CD4-positive, CD25-positive, alpha-beta regulatory T cell (primary cell): ENCODE data around the gene SLC33A1. TPM values are rescaled to one million over a fixed set of nuclear protein-coding genes. Genes with fewer than 3 reads are reported as not detected.
A peak's percentile ranks its signal among the peaks of the same experiment; 100 is the strongest.

ENCODE experiments used
- ATAC-seq, 2 donors: fragments of 150-1000 bp; cut with Tn5 transposase; one replicate each; pipeline ENCODE4 v1.10.0; 2021; ENCODE audit warnings: low read depth in 2 of 2, moderate number of reproducible peaks in 2 of 2, moderate library complexity in 1 of 2
- DNase-seq, 3 donors: peaks; one replicate each; pipeline versions ENCODE4 v3.0.0 to v3.0.0-alpha.2; 2012 to 2022; ENCODE audit warnings: mixed read lengths in 1 of 3
- H3K27ac ChIP-seq: one replicate; pipeline ENCODE4 v1.7.0; 2013; ENCODE audit warnings: mild to moderate bottlenecking, low read length; ENCODE audit not compliant: insufficient read depth, poor library complexity, severe bottlenecking
- H3K27me3 ChIP-seq: one replicate; pipeline ENCODE4 v1.7.0; 2013; ENCODE audit warnings: low read length; ENCODE audit not compliant: control insufficient read depth, insufficient read depth
- H3K36me3 ChIP-seq: one replicate; pipeline ENCODE4 v1.7.0; 2013; ENCODE audit warnings: mild to moderate bottlenecking, low read length, moderate library complexity; ENCODE audit not compliant: control insufficient read depth, insufficient read depth
- H3K4me1 ChIP-seq: 2 replicates; pipeline ENCODE4 v1.7.0; 2013; ENCODE audit warnings: mild to moderate bottlenecking, low read length; ENCODE audit not compliant: insufficient read depth, control insufficient read depth, poor library complexity, severe bottlenecking
- H3K4me3 ChIP-seq: one replicate; pipeline ENCODE4 v1.7.0; 2013; ENCODE audit warnings: low read depth, mild to moderate bottlenecking, low read length, moderate library complexity
- H3K9me3 ChIP-seq, 2 experiments: 1 replicate in 1 of 2; 2 replicates in 1 of 2; pipeline ENCODE4 v1.7.0; 2013; ENCODE audit warnings: low read length in 2 of 2, mild to moderate bottlenecking in 1 of 2, moderate library complexity in 1 of 2; ENCODE audit not compliant: control insufficient read depth in 2 of 2
- H3K27ac Mint-ChIP-seq, 3 donors: one replicate each; pipeline ENCODE4 v1.8.0; 2020 to 2022; ENCODE audit warnings: mild to moderate bottlenecking in 3 of 3, mixed read lengths in 3 of 3, moderate library complexity in 2 of 3
- H3K27me3 Mint-ChIP-seq: one replicate; pipeline ENCODE4 v1.8.0; 2022; ENCODE audit warnings: mild to moderate bottlenecking, mixed read lengths
- H3K36me3 Mint-ChIP-seq: one replicate; pipeline ENCODE4 v1.8.0; 2020; ENCODE audit warnings: mixed read lengths
- H3K4me1 Mint-ChIP-seq, 4 donors: one replicate each; pipeline ENCODE4 v1.8.0; 2020 to 2022; ENCODE audit warnings: mixed read lengths in 4 of 4, mild to moderate bottlenecking in 1 of 4
- H3K4me3 Mint-ChIP-seq, 4 donors: one replicate each; pipeline ENCODE4 v1.8.0; 2020 to 2022; ENCODE audit warnings: mild to moderate bottlenecking in 4 of 4, mixed read lengths in 4 of 4, moderate library complexity in 3 of 4
- H3K9me3 Mint-ChIP-seq, 7 donors: one replicate each; pipeline ENCODE4 v1.8.0; 2020 to 2022; ENCODE audit warnings: mixed read lengths in 7 of 7, mild to moderate bottlenecking in 3 of 7, moderate library complexity in 2 of 7
- polyA plus RNA-seq, 4 donors: library from polyadenylated mRNA; unstranded; fragments of 300-500 nt; fragmentation: Illumina TruSeq; gene quantifications; one replicate each; pipeline ENCODE4 v1.2.3, GENCODE V29; 2021
- total RNA-seq: library from RNA; stranded (reverse); gene quantifications from one replicate; pipeline ENCODE4 v1.2.3, GENCODE V29; 2022

SLC33A1 gene
- total and polyA plus RNA-seq, 5 donors from 2014 or later, result 16.6 to 20.0 (median 18.3) TPM

DNA sequence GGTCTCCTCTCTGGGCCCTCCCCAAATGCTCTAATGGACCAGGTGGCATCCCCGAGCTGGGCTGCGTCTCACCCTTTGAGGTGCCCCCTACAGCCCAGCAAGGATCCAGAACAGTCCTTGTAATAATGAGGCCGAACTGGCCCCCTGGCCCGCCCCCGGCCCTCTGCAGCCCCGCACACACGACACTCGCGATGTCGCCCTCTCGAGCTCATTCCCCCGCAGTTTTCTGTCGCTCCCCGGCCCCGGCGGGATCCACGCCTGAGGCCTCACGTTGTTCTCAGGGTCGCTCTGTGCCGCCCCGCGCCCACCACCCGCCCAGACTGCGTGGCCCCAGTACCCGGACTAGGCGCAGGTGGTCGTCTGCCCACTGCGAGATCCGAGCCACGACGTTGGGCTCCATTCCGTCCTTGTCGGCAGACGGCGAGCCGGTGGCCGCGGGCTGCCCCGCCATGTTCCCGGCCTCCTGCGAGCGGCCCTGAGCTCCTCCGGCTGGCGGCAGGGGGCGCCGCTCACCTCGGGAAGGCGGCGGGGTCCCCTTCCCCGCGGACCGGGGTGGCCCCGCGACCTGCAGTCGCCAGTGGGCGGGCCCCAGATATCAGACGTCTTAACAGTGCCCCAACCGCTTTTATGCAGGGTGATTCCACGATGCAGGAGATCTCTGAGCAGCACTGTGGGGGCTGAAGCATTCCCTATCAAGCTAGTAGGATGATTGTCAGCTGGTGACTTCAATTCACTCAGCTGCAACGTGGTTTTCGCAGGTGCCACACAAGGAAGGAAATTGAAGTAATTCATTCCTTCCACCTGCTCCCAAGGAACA, 48.2 kb downstream of the SLC33A1 start, which contains the start of gene C3orf33:
Gene C3orf33 (minus strand): TSS at position 477 of the 817 bp plus-strand sequence. CDS start 26 bp downstream, at position 451.
- ATAC-seq (peak; percentile 95 to 96), DNase-seq (peak; percentile 67 to 81 (median 77))
- H3K36me3 Mint-ChIP-seq, result peaks cover 9% of the 10 kb centered on the region
- Histone ChIP-seq H3K9me3 (no peaks in the 10 kb centered on the region), H3K4me3 (peak within 1 kb of the TSS; percentile 71), H3K4me1 (peaks cover 11% of the 10 kb centered on the region), H3K27me3 (peaks cover 7% of the 10 kb centered on the region), H3K36me3 (no peaks in the 10 kb centered on the region), H3K27ac (peak within 1 kb of the TSS; percentile 62)
- peak within 1 kb of the TSS; percentile 88 to 92 (median 92) for H3K4me3 Mint-ChIP-seq
- H3K4me1 Mint-ChIP-seq, result peaks cover 4 to 21% (median 12%) of the 10 kb centered on the region in 4 donors
- peak within 1 kb of the TSS; percentile 80 to 93 (median 84) for H3K27ac Mint-ChIP-seq
- H3K9me3 Mint-ChIP-seq, result no peaks in the 10 kb centered on the region
- H3K27me3 Mint-ChIP-seq, result no peaks in the 10 kb centered on the region

DNA sequence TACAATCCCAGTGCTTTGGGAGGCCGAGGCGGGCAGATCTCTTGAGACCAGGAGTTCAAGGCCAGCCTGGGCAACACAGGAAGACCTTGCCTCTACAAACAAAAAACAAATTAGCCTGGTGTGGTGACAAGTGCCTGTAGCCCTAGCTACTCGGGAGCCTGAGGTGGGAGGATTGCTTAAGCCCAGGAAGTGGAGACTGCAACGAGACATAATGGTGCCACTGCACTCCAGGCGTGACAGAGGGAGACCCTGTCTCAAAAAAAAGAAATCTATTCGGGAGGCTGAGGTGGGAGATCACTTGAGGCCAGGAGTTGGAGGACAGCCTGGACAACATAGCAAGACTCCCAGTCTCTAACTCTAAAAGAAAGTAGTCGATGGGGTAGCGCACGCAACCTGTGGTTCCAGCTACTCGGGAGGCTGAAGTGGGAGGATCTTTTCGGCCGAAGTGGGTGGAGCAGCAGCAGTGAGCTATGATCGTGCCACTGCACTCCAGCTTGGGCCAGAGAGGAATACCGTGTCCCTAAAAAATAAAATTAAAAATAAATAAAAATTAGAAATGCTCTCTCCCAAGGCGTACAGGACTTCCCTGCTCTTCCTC, 48.9 kb downstream of the SLC33A1 start:
- DNase-seq (peak in 1 of 3 donors; percentile 48), ATAC-seq (peak in 1 of 2 donors; percentile 29)
- H3K4me1 ChIP-seq, result peaks cover 11% of the 10 kb centered on the region
- no peaks in the 10 kb centered on the region for H3K9me3 ChIP-seq
- Mint-ChIP-seq H3K27me3 (no peaks in the 10 kb centered on the region), H3K36me3 (peaks cover 9% of the 10 kb centered on the region), H3K9me3 (no peaks in the 10 kb centered on the region), H3K27ac (peak overlapping the region in 2 of 3 donors; percentile 84 to 93), H3K4me3 (peak overlapping the region; percentile 88 to 92 (median 92)), H3K4me1 (peaks cover 5 to 24% (median 13%) of the 10 kb centered on the region in 4 donors)
- H3K36me3 ChIP-seq, result no peaks in the 10 kb centered on the region
- H3K27me3 ChIP-seq, result peaks cover 5% of the 10 kb centered on the region
- peak overlapping the region; percentile 53 for H3K4me3 ChIP-seq
- H3K27ac ChIP-seq, result no peak overlapping the region

DNA sequence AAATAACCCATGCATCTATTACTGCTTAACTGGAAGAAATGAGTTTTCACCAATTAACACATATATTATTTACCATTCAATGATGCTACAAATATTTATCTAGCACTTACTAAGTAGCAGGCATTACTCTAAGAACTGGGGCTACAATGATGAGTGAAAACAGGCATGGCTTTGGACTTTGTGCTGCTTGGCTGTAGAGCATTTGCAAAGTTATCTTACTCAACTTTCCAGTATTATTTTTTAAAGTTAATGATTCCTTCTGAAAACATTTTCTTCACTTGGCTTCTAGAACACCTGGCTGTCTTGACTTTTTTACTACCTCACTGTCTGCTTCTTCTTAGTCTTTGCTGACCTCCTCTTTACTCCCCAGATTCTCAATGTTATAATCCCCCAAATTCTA, 49.9 kb downstream of the SLC33A1 start:
- Histone ChIP-seq H3K27ac (no peak overlapping the region), H3K4me1 (peaks cover 11% of the 10 kb centered on the region), H3K27me3 (peaks cover 5% of the 10 kb centered on the region), H3K4me3 (no peak overlapping the region), H3K36me3 (no peaks in the 10 kb centered on the region), H3K9me3 (no peaks in the 10 kb centered on the region)
- DNase-seq, result no peak
- H3K4me1 Mint-ChIP-seq, result peaks cover 5 to 27% (median 16%) of the 10 kb centered on the region in 4 donors
- ATAC-seq, result no peak
- peak overlapping the region in 2 of 4 donors; percentile 73 to 92 for H3K4me3 Mint-ChIP-seq
- H3K36me3 Mint-ChIP-seq, result peaks cover 16% of the 10 kb centered on the region
- no peaks in the 10 kb centered on the region for H3K9me3 Mint-ChIP-seq
- H3K27me3 Mint-ChIP-seq, result no peaks in the 10 kb centered on the region
- peak overlapping the region; percentile 27 to 84 (median 72) for H3K27ac Mint-ChIP-seq

DNA sequence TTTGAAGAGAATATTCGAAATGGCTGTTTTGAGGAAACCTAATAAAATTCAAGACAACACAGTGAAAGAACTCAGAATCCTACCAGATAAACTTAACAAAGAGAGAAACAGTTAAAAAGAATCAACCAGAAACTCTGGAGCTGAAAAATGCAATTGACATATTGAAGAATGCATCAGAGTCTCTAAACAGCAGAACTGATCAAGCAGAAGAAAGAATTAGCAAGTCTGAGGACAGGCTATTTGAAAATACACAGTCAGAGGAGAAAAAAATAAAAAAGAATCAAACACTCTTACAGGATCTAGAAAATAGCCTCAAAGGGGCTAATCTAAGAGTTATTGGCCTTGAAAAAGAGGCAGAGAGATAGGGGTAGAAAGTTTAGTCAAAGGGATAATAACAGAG, 61.7 kb downstream of the SLC33A1 start:
- Histone ChIP-seq H3K27me3 (no peaks in the 10 kb centered on the region), H3K4me3 (no peak overlapping the region), H3K36me3 (peaks cover 6% of the 10 kb centered on the region), H3K4me1 (no peaks in the 10 kb centered on the region), H3K27ac (no peak overlapping the region), H3K9me3 (no peaks in the 10 kb centered on the region)
- no peak overlapping the region for H3K27ac Mint-ChIP-seq
- no peak for ATAC-seq
- peaks cover 40% of the 10 kb centered on the region for H3K36me3 Mint-ChIP-seq
- no peak for DNase-seq
- peaks cover 5 to 13% (median 8%) of the 10 kb centered on the region in 4 donors for H3K4me1 Mint-ChIP-seq
- H3K4me3 Mint-ChIP-seq, result no peak overlapping the region
- H3K27me3 Mint-ChIP-seq, result no peaks in the 10 kb centered on the region
- H3K9me3 Mint-ChIP-seq, result peaks cover 0 to 8% (median 0%) of the 10 kb centered on the region in 7 donors

DNA sequence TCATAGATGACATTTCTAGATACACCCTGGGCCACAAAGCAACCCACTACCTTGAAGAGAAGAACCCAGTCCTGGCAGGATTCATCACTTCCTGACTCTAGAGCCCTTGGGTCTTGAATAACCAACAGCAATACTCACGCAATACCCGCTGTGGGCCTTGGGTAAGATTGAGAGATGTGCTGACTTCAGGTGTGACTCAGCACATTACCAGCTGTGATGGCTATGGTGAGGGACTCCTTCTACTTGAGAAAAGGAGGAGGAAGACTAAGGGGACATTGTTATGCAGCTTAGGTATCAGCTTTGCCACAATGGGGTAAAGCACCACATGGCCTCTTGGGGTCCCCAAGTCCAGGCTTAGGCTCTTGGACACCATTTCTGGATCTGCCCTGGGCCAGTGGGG, 63.0 kb downstream of the SLC33A1 start:
- no peaks in the 10 kb centered on the region for H3K27me3 Mint-ChIP-seq
- Histone ChIP-seq H3K36me3 (peaks cover 6% of the 10 kb centered on the region), H3K4me3 (no peak overlapping the region), H3K4me1 (no peaks in the 10 kb centered on the region), H3K27ac (no peak overlapping the region), H3K27me3 (no peaks in the 10 kb centered on the region), H3K9me3 (no peaks in the 10 kb centered on the region)
- H3K4me1 Mint-ChIP-seq, result peaks cover 4 to 9% (median 7%) of the 10 kb centered on the region in 4 donors
- ATAC-seq (no peak), DNase-seq (peak in 1 of 3 donors; percentile 9)
- no peak overlapping the region for H3K27ac Mint-ChIP-seq
- peaks cover 0 to 8% (median 0%) of the 10 kb centered on the region in 7 donors for H3K9me3 Mint-ChIP-seq
- H3K4me3 Mint-ChIP-seq, result no peak overlapping the region
- peaks cover 31% of the 10 kb centered on the region for H3K36me3 Mint-ChIP-seq

DNA sequence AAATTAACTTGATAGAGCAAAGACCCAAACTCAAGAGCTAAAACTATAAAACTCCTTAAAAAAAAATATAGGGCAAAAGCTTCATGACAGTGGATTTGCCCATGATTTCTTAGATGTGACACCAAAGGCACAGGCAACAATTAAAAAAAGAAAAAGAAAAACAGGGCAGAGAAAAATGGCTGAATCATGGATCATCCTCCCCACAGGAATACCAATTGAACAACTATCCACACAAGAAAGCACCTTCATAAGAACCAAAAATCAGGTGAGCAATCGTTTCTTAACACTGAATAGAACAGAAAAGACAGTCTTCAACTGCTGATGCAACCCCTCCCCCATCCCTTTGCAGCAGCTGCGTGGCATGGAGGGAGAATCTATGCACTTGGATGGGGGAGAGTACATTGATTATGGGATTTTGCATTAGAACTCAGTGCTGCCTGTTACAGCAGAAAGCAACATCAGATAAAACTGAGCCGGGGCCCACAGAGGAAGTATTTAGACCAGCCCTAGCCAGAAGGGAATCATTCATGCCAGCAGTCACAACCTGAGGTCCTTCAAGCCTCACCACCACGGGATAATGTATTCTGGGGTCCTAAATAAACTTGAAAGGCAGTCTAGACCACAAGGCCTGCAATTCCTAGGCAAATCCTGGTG, 63.8 kb downstream of the SLC33A1 start:
- Mint-ChIP-seq H3K27ac (peak overlapping the region in 1 of 3 donors; percentile 70), H3K4me3 (no peak overlapping the region), H3K36me3 (peaks cover 38% of the 10 kb centered on the region), H3K9me3 (peaks cover 0 to 8% (median 0%) of the 10 kb centered on the region in 7 donors), H3K27me3 (no peaks in the 10 kb centered on the region), H3K4me1 (peaks cover 0 to 17% (median 15%) of the 10 kb centered on the region in 4 donors)
- Histone ChIP-seq H3K27me3 (no peaks in the 10 kb centered on the region), H3K36me3 (peaks cover 6% of the 10 kb centered on the region), H3K27ac (no peak overlapping the region), H3K4me3 (no peak overlapping the region), H3K9me3 (no peaks in the 10 kb centered on the region), H3K4me1 (no peaks in the 10 kb centered on the region)
- ATAC-seq, result no peak
- no peak for DNase-seq

DNA sequence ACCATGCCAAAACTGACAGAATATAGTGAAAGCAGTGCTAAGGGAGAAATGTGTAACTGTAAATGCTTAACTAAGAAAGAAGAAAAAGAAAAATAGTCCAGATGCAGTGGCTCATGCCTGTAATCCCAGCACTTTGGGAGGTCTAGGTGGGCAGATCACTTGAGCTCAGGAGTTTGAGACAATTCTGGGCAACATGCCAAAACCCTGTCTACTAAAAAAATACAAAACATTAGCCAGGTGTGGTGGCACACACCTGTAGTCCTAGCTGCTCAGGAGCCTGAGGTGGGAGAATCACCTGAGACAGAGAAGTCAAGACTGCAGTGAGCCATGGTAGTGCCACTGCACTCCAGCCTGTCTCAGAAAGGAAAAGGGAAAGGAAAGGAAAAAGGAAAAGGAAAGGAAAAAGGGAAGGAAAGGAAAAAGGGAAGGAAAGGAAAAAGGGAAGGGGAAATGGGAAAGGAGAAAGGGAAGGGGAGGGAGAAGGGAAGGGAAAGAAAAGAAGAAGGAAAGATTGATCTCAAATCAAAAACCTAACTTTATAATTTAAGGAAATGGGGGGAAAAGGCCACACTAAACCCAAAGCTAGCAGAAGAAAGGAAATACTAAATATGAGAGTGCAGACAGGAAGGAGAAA, 68.4 kb downstream of the SLC33A1 start:
- peaks cover 3% of the 10 kb centered on the region for H3K36me3 ChIP-seq
- no peak overlapping the region for H3K27ac ChIP-seq
- DNase-seq (peak in 1 of 3 donors; percentile 3), ATAC-seq (no peak)
- no peaks in the 10 kb centered on the region for H3K27me3 ChIP-seq
- Mint-ChIP-seq H3K9me3 (peaks cover 0 to 11% (median 3%) of the 10 kb centered on the region in 7 donors), H3K27me3 (no peaks in the 10 kb centered on the region), H3K36me3 (peaks cover 21% of the 10 kb centered on the region), H3K4me1 (peaks cover 0 to 18% (median 16%) of the 10 kb centered on the region in 4 donors), H3K4me3 (no peak overlapping the region), H3K27ac (peak overlapping the region in 2 of 3 donors; percentile 51 to 79)
- H3K4me1 ChIP-seq, result no peaks in the 10 kb centered on the region
- peaks cover 4 to 6% of the 10 kb centered on the region in 2 experiments for H3K9me3 ChIP-seq
- no peak overlapping the region for H3K4me3 ChIP-seq
